ENCODE data around the gene CAMK2B. TPM values are rescaled to one million over a fixed set of nuclear protein-coding genes. Genes with fewer than 3 reads are reported as not detected.

Gene CAMK2B
- total RNA-seq, 1 experiment from 2014 or later = 0.34 TPM

DNA sequence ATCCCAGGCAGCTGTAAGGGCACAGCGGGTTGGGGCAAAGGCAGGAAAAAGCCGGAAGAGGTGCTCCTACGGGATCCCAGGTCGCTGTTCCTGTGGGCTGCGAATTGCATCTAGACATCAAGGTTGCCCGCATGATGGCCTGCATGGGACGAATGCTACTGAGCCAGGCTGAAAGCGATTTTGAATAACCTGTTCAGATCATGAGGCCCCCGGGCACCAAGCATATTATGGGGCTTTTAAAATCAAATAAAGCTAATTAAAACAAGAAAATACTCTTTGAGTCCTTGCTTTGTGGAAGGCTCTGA lies 37.1 kb downstream of the CAMK2B start (continued):
- TF ChIP-seq, protein P1, sequence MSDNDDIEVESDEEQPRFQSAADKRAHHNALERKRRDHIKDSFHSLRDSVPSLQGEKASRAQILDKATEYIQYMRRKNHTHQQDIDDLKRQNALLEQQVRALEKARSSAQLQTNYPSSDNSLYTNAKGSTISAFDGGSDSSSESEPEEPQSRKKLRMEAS (IDR thresholded peaks at IDR 0.05) = no peak
- TF ChIP-seq, protein P2, sequence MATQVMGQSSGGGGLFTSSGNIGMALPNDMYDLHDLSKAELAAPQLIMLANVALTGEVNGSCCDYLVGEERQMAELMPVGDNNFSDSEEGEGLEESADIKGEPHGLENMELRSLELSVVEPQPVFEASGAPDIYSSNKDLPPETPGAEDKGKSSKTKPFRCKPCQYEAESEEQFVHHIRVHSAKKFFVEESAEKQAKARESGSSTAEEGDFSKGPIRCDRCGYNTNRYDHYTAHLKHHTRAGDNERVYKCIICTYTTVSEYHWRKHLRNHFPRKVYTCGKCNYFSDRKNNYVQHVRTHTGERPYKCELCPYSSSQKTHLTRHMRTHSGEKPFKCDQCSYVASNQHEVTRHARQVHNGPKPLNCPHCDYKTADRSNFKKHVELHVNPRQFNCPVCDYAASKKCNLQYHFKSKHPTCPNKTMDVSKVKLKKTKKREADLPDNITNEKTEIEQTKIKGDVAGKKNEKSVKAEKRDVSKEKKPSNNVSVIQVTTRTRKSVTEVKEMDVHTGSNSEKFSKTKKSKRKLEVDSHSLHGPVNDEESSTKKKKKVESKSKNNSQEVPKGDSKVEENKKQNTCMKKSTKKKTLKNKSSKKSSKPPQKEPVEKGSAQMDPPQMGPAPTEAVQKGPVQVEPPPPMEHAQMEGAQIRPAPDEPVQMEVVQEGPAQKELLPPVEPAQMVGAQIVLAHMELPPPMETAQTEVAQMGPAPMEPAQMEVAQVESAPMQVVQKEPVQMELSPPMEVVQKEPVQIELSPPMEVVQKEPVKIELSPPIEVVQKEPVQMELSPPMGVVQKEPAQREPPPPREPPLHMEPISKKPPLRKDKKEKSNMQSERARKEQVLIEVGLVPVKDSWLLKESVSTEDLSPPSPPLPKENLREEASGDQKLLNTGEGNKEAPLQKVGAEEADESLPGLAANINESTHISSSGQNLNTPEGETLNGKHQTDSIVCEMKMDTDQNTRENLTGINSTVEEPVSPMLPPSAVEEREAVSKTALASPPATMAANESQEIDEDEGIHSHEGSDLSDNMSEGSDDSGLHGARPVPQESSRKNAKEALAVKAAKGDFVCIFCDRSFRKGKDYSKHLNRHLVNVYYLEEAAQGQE (IDR thresholded peaks at IDR 0.05; ENCODE audit: low read depth) = no peak
- TF ChIP-seq, protein P3, sequence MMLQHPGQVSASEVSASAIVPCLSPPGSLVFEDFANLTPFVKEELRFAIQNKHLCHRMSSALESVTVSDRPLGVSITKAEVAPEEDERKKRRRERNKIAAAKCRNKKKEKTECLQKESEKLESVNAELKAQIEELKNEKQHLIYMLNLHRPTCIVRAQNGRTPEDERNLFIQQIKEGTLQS (IDR thresholded peaks at IDR 0.05) = no peak
- TF ChIP-seq SRF (IDR thresholded peaks at IDR 0.05; ENCODE audit: low read depth) = no peak
- no peak for TF ChIP-seq TCF7L2 (IDR thresholded peaks at IDR 0.05; ENCODE audit: borderline replicate concordance, extremely low read depth, insufficient read depth, insufficient read length)
- TF ChIP-seq POLR2A (IDR thresholded peaks at IDR 0.05; ENCODE audit: borderline replicate concordance, extremely low read depth, insufficient read depth, insufficient read length) = no peak

DNA sequence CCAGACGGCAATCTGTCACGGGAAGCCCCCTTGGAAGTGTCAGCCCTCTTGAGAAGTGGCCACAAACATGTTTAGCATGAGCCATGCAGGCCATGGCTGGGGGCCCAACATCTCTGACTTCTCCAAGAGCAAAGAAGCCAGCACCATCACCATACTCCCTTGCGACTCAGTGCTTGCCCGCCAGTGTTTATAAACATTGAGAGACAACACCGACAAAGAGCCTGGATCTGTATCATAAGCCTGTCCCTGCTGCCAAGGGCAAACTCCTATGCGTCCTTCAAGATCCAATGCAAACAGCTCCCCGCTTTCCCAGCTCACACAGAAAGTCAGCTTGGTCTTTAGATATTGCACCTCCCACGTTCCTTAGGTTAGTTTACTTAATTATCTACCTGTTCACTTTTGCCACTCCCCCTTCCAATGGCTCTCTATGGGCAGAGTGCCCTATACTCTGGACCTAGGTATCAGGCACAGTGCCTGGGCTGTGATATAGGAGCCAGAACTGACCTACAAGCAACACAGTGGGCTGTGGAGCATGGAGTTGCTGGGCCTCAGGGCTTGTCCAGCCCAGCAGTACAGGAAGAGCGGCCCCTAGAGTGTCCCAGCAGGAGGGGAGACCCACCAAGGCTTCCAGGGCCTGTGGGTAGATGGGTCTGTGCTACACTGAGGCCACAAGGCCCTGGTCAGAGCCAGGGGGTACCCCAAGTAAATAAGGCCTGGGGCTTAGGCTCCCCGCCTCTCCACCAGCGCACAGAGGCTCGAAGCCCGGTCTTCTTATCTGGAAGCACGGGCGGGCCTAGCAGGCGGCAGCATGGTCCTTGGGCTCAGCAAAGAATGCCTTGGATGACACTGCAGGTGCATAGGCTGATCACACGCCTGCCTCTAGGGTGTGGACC lies 37.7 kb downstream of the CAMK2B start:
- ChIA-PET RAD21 (ENCODE audit: low non-redundant PET in 1 of 2, low total read pairs in 2 of 2, uncharacterized antibody in 2 of 2, unreplicated experiment in 2 of 2) (no interaction called here), POLR2A (no interaction called here), CTCF (no interaction called here)
- no TSS peak for BruUV-seq (replicated peaks)
- intact Hi-C loops (cut with micrococcal nuclease) = no loop called here
- Histone ChIP-seq H3K9me2 (ENCODE audit: insufficient read depth) (no peaks in the 10 kb centered on the region), H3K9ac (ENCODE audit: low read length) (no peak overlapping the region), H3K79me2 (ENCODE audit: insufficient read depth, low read length) (no peaks in the 10 kb centered on the region), H3K36me3 (ENCODE audit: control insufficient read depth in 1 of 2, insufficient read depth in 2 of 2, low read length in 2 of 2) (no peaks in the 10 kb centered on the region), H2AFZ (ENCODE audit: low read depth, low read length, poor library complexity, severe bottlenecking) (no peak overlapping the region), H3K4me3 (replicated peaks in 1 of 2; ENCODE audit: low read depth in 1 of 2, low read length in 2 of 2) (no peak overlapping the region), H3K9me3 (ENCODE audit: control insufficient read depth in 1 of 2, insufficient read depth in 1 of 2, low read depth in 1 of 2, low read length in 2 of 2) (no peaks in the 10 kb centered on the region), H3K4me1 (ENCODE audit: control insufficient read depth in 1 of 2, insufficient read depth in 2 of 2, low read length in 2 of 2) (no peaks in the 10 kb centered on the region), H3K27ac (ENCODE audit: low read depth, low read length) (no peak overlapping the region), H4K20me1 (ENCODE audit: insufficient read depth) (no peaks in the 10 kb centered on the region), H3K4me2 (ENCODE audit: low read length) (no peak overlapping the region), H3K27me3 (ENCODE audit: insufficient read depth, low read length) (peaks cover 7% of the 10 kb centered on the region; the same call in 1 of the 2 replicates)
- no peak for ATAC-seq
- DNase-seq (ENCODE audit: low read depth, low spot score) = no peak
- no peak for TF ChIP-seq ZFX (IDR thresholded peaks at IDR 0.05)
- TF ChIP-seq SP1 (IDR thresholded peaks at IDR 0.05; ENCODE audit: low read depth) = no peak
- no peak for TF ChIP-seq TCF7L2 (IDR thresholded peaks at IDR 0.05; ENCODE audit: borderline replicate concordance, extremely low read depth, insufficient read depth, insufficient read length)
- TF ChIP-seq, protein P3 (IDR thresholded peaks at IDR 0.05) = no peak
- no peak for TF ChIP-seq ZNF274 (IDR thresholded peaks at IDR 0.05; ENCODE audit: low read depth, low read length)
- no peak for TF ChIP-seq RAD21 (IDR thresholded peaks at IDR 0.05; ENCODE audit: low read depth)
- no peak for TF ChIP-seq ELF1 (IDR thresholded peaks at IDR 0.05; ENCODE audit: borderline replicate concordance, low read depth)
- TF ChIP-seq CEBPB (IDR thresholded peaks at IDR 0.05; ENCODE audit: low read depth) = no peak
- no peak for TF ChIP-seq POLR2A (IDR thresholded peaks at IDR 0.05; ENCODE audit: borderline replicate concordance, extremely low read depth, insufficient read depth, insufficient read length)
- TF ChIP-seq, protein P4, sequence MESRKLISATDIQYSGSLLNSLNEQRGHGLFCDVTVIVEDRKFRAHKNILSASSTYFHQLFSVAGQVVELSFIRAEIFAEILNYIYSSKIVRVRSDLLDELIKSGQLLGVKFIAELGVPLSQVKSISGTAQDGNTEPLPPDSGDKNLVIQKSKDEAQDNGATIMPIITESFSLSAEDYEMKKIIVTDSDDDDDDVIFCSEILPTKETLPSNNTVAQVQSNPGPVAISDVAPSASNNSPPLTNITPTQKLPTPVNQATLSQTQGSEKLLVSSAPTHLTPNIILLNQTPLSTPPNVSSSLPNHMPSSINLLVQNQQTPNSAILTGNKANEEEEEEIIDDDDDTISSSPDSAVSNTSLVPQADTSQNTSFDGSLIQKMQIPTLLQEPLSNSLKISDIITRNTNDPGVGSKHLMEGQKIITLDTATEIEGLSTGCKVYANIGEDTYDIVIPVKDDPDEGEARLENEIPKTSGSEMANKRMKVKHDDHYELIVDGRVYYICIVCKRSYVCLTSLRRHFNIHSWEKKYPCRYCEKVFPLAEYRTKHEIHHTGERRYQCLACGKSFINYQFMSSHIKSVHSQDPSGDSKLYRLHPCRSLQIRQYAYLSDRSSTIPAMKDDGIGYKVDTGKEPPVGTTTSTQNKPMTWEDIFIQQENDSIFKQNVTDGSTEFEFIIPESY (IDR thresholded peaks at IDR 0.05; ENCODE audit: extremely low read depth, insufficient replicate concordance, low read length) = no peak
- no peak for TF ChIP-seq EGR1 (IDR thresholded peaks at IDR 0.05; ENCODE audit: low read depth)
